Mucosa of descending colon (tissue), 3 donors: ENCODE measurements around the gene CFAP119. TPM values are rescaled to one million over a fixed set of nuclear protein-coding genes. Genes with fewer than 3 reads are reported as not detected.

Experiments used
- ATAC-seq: fragments of 200-7000 bp; cut with Tn5 transposase; one replicate; pipeline ENCODE4 v1.9.1; 2020; ENCODE audit warnings: mild to moderate bottlenecking, moderate library complexity
- DNase-seq, 3 donors: peaks; one replicate each; pipeline ENCODE4 v3.0.0-alpha.2; 2020
- H3K36me3 ChIP-seq: fragments of 200-600 bp; one replicate; pipeline ENCODE4 v1.8.0; 2021; ENCODE audit warnings: low read depth, mild to moderate bottlenecking
- H3K4me1 ChIP-seq: fragments of 200-600 bp; one replicate; pipeline ENCODE4 v1.8.0; 2021; ENCODE audit warnings: low read depth, mild to moderate bottlenecking
- H3K4me3 ChIP-seq: fragments of 200-600 bp; one replicate; pipeline ENCODE4 v1.8.0; 2021; ENCODE audit warnings: mild to moderate bottlenecking
- H3K9me3 ChIP-seq: fragments of 200-600 bp; one replicate; pipeline ENCODE4 v1.8.0; 2021; ENCODE audit warnings: mild to moderate bottlenecking
- intact Hi-C, 2 donors: fragments of 100-400 bp; cut with DNase I in 1 of 2; cut with micrococcal nuclease in 1 of 2; formaldehyde crosslinking; loops; one replicate each; pipeline versions ENCODE4 v1.11.0 to v1.11.1; 2022; cut with DNase I, micrococcal nuclease
- total RNA-seq, 3 donors: library from RNA; stranded (reverse); fragmentation: NEBNext Ultra II Directional in 2 of 3; extraction: Animal tissue kit (Norgen Biotek cat#: 25700) in 2 of 3; gene quantifications; one replicate each; pipeline versions ENCODE4 v1.2.1 to v1.2.4, GENCODE V29; 2021 to 2023
- TF ChIP-seq, protein P1 (sequence below): fragments of 200-600 bp; IDR thresholded peaks from one replicate; pipeline ENCODE4 v1.8.0; 2022; ENCODE audit warnings: antibody characterized with exemption, mild to moderate bottlenecking
- donor health status: DM: no; HTN: no; CAD: no; lungs with moderate emphysema.
- donor health status: DM: no; HTN: no; CAD: no.
- donor health status: DM: no; HTN: yes; CAD: no.

The CFAP119 gene
- total RNA-seq, 3 donors from 2014 or later: 4.6 to 5.5 (median 5.1) TPM

DNA sequence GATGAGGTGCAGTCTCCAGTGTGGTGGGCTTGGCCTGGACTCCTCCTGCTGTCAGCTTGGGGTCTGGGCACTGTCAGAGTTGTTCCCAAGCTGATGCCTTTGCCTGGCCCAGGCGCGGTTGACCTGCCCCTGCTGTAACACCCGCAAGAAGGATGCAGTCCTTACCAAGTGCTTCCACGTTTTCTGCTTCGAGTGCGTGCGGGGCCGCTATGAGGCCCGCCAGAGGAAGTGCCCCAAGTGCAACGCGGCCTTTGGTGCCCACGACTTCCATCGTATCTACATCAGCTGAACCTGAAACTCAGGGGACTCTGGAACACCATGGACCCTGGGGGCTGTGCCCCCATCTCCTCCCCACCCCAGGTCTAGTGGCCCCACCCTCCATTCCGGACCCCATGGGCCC, 12.0 kb upstream of the CFAP119 start:
- peaks cover 29% of the 10 kb centered on the region for H3K4me1 ChIP-seq

DNA sequence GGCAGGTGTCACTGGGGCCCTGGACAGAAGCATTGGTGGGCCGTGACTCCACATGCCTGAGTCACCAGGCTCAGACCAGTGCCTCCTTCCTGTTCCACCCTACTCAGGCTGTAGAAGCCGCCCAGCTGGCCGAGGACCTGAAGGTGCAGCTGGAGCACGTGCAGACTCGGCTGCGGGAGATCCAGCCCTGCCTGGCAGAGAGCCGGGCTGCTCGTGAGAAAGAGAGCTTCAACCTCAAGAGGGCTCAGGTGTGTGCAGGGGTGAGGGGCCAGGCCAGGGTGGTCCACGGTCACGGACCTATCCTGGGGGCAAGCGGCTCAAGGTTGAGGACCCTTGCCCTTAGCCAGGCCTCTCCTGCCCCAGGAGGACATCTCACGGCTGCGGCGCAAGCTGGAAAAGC, 9.9 kb upstream of the CFAP119 start:
- no peak for DNase-seq
- TF ChIP-seq, protein P1, sequence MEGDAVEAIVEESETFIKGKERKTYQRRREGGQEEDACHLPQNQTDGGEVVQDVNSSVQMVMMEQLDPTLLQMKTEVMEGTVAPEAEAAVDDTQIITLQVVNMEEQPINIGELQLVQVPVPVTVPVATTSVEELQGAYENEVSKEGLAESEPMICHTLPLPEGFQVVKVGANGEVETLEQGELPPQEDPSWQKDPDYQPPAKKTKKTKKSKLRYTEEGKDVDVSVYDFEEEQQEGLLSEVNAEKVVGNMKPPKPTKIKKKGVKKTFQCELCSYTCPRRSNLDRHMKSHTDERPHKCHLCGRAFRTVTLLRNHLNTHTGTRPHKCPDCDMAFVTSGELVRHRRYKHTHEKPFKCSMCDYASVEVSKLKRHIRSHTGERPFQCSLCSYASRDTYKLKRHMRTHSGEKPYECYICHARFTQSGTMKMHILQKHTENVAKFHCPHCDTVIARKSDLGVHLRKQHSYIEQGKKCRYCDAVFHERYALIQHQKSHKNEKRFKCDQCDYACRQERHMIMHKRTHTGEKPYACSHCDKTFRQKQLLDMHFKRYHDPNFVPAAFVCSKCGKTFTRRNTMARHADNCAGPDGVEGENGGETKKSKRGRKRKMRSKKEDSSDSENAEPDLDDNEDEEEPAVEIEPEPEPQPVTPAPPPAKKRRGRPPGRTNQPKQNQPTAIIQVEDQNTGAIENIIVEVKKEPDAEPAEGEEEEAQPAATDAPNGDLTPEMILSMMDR: no peak
- Histone ChIP-seq H3K9me3 (no peaks in the 10 kb centered on the region), H3K4me1 (peaks cover 16% of the 10 kb centered on the region), H3K36me3 (peaks cover 22% of the 10 kb centered on the region), H3K4me3 (no peak overlapping the region)
- intact Hi-C loops: no loop called here
- ATAC-seq: no peak

More for the DNA sequence above, 12.0 kb upstream of the CFAP119 start:
- peaks cover 11% of the 10 kb centered on the region for H3K36me3 ChIP-seq
- ATAC-seq (no peak), DNase-seq (no peak)
- intact Hi-C loops: no loop called here
- no peak overlapping the region for H3K4me3 ChIP-seq
- TF ChIP-seq, protein P1: no peak
- H3K9me3 ChIP-seq: no peaks in the 10 kb centered on the region

DNA sequence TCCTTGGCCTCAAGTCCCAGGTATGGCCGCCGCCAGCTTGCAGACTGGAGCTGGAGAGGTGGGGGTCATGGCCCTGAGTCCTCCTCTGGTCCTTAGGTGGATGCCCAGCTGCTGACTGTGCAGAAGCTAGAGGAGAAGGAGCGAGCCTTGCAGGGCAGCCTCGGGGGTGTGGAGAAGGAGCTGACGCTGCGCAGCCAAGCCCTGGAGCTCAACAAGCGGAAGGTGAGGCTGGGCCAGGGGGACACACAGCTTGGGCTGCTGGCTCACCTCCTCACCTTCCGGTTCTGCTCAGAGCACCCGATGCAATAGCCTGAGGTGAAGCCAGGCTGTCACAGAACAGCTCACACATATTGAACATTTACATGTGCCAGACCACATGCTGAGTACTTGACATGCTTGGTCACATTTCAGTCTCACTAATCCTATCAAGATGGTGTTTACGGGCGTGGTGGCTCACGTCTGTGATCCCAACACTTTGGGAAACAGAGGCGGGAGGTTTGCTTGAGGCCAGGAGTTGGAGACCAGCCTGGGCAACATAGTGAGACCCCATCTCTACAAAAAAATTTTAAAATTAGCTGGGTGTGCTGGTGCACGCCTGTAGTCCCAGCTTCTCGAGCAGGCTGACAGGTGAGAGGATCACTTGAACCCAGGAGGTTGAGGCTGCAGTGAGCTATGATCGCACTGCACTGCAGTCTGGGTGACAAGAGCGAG, 7.7 kb upstream of the CFAP119 start:
- ATAC-seq (no peak), DNase-seq (peak in 1 of 3 donors; percentile 22)
- TF ChIP-seq, protein P1: no peak
- H3K4me3 ChIP-seq: no peak overlapping the region
- intact Hi-C loops: no loop called here
- H3K4me1 ChIP-seq: peaks cover 1% of the 10 kb centered on the region
- no peaks in the 10 kb centered on the region for H3K9me3 ChIP-seq
- H3K36me3 ChIP-seq: peaks cover 30% of the 10 kb centered on the region

DNA sequence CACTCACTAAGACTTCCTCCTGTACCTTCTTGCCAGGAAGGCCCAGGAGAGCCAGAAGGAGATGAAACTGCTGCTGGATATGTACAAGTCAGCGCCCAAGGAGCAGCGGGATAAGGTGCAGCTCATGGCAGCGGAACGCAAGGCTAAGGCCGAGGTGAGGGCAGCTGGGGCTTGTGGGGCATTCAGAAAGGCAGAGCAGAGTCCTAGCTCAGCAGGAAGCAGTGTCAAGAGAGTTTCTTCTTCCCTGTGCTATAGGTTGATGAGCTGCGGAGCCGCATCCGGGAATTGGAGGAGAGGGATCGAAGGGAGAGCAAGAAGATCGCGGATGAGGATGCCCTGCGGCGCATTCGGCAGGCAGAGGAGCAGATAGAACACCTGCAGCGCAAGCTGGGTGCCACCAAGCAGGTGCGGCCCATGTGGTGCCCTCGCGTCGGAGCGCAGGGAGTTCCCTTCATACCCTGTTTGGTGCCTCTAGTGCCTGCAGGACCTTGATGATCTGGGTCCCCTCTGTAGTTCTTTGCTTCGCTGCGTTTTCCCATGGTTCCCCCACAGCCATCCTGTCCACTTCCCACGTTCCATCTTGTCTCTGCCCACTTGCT, 6.8 kb upstream of the CFAP119 start:
- no peak for ATAC-seq
- Histone ChIP-seq H3K9me3 (no peaks in the 10 kb centered on the region), H3K4me3 (no peak overlapping the region), H3K36me3 (peaks cover 30% of the 10 kb centered on the region), H3K4me1 (no peaks in the 10 kb centered on the region)
- intact Hi-C loops: no loop called here
- DNase-seq: peak in 1 of 3 donors; percentile 14
- TF ChIP-seq, protein P1: no peak

DNA sequence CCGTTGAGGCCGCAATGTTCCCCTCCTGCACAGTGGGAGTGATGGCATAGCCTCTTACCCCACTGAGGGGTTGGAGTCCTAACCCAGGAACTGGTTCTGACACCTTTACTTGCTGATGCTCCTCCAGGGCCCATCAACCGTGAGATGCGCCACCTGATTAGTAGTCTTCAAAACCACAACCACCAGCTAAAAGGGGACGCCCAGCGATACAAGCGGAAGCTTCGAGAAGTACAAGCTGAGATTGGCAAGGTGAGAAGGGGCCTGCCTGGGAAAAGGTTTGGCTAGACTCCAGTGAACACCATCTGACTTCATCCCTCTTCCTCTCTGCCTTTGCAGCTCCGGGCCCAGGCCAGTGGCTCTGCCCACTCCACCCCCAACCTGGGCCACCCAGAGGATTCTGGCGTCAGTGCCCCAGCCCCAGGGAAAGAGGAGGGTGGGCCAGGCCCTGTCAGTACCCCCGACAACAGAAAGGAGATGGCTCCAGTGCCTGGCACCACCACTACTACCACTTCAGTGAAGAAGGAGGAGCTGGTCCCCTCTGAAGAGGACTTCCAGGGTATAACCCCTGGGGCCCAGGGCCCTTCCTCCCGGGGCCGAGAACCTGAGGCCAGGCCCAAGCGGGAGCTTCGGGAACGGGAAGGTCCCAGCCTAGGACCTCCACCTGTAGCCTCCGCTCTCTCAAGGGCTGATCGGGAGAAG, 6.1 kb upstream of the CFAP119 start:
- no peaks in the 10 kb centered on the region for H3K9me3 ChIP-seq
- ATAC-seq (peak; percentile 31), DNase-seq (peak in 1 of 3 donors; percentile 20)
- peaks cover 30% of the 10 kb centered on the region for H3K36me3 ChIP-seq
- H3K4me3 ChIP-seq: no peak overlapping the region
- TF ChIP-seq, protein P1: no peak
- intact Hi-C loops: no loop called here
- peaks cover 5% of the 10 kb centered on the region for H3K4me1 ChIP-seq
